K562 (cell line): Measurements from ENCODE around the gene LYPLA2. TPM values are rescaled to one million over a fixed set of nuclear protein-coding genes. Genes with fewer than 3 reads are reported as not detected.

Experiments used
- BRCA1 ChIP-seq, 2 experiments: fragments of 450-650 bp in 1 of 2; sonication (generic) in 1 of 2; formaldehyde crosslinking in 1 of 2; IDR thresholded peaks; 2 replicates each; pipeline versions ENCODE4 v1.5.0 to v1.6.1; 2017 to 2020; ENCODE audit warnings: mild to moderate bottlenecking in 1 of 2, missing genetic modification reagents in 1 of 2
- CTBP1 ChIP-seq: fragments of 450-650 bp; IDR thresholded peaks from 2 replicates; pipeline ENCODE4 v1.6.1; 2016; ENCODE audit warnings: borderline replicate concordance
- DACH1 ChIP-seq: fragments of 450-650 bp; IDR thresholded peaks from 2 replicates; pipeline ENCODE4 v1.6.1; 2018; ENCODE audit not compliant: partially characterized antibody
- ELF1 ChIP-seq: fragments of 200-800 bp; sonication (Bioruptor generic); IDR thresholded peaks from 2 replicates; pipeline ENCODE4 v1.6.1; 2016; ENCODE audit warnings: missing genetic modification characterization, missing compliant biosample characterization
- EP300 ChIP-seq: IDR thresholded peaks from 2 replicates; pipeline ENCODE4 v1.6.1; 2012; ENCODE audit warnings: low read length, improper control_type of control experiment
- FOXK2 ChIP-seq, 2 experiments: fragments of 450-650 bp; IDR thresholded peaks in 1 of 2; conservative IDR thresholded peaks in 1 of 2; 2 replicates each; pipeline ENCODE4 v1.6.1; 2016; ENCODE audit warnings: low read depth in 2 of 2, mild to moderate bottlenecking in 1 of 2
- FUS ChIP-seq: fragments of 200-400 bp; formaldehyde crosslinking; optimal IDR thresholded peaks from 2 replicates; pipeline ENCODE3; 2017; ENCODE audit warnings: low read depth, low read length
- GMEB1 ChIP-seq: fragments of 250-450 bp; sonication (Bioruptor Pico); IDR thresholded peaks from 2 replicates; pipeline ENCODE4 v1.4.0; 2020; ENCODE audit warnings: mild to moderate bottlenecking
- HBP1 ChIP-seq: fragments of 450-650 bp; formaldehyde crosslinking; IDR thresholded peaks from 2 replicates; pipeline ENCODE4 v1.4.0; 2022; ENCODE audit warnings: missing genetic modification characterization
- HDAC1 ChIP-seq, 2 experiments: fragments of 450-650 bp; IDR thresholded peaks; 2 replicates each; pipeline ENCODE4 v1.6.1; 2016 to 2017; ENCODE audit warnings: inconsistent platforms in 1 of 2, mild to moderate bottlenecking in 1 of 2, moderate library complexity in 1 of 2
- HEY1 ChIP-seq: fragments of 250-450 bp; sonication (Bioruptor Pico); IDR thresholded peaks from 2 replicates; pipeline ENCODE4 v1.5.0; 2020; ENCODE audit warnings: mild to moderate bottlenecking, moderate library complexity, borderline replicate concordance
- HLTF ChIP-seq: fragments of 450-650 bp; IDR thresholded peaks from 2 replicates; pipeline ENCODE4 v1.6.1; 2016
- LEF1 ChIP-seq: fragments of 450-650 bp; IDR thresholded peaks from 2 replicates; pipeline ENCODE4 v1.6.1; 2016; ENCODE audit warnings: mild to moderate bottlenecking
- MTA1 ChIP-seq: fragments of 450-650 bp; IDR thresholded peaks from 2 replicates; pipeline ENCODE4 v1.6.1; 2017; ENCODE audit warnings: borderline replicate concordance
- NFRKB ChIP-seq: fragments of 450-650 bp; IDR thresholded peaks from 2 replicates; pipeline ENCODE4 v1.6.1; 2016; ENCODE audit warnings: low read depth
- PKNOX1 ChIP-seq: fragments of 450-650 bp; IDR thresholded peaks from 2 replicates; pipeline ENCODE4 v1.6.1; 2016
- RBFOX2 ChIP-seq: fragments of 200-400 bp; formaldehyde crosslinking; IDR thresholded peaks from 2 replicates; pipeline ENCODE4 v1.6.1; 2017; ENCODE audit warnings: low read depth, mild to moderate bottlenecking, low read length, moderate library complexity
- SUPT5H ChIP-seq: fragments of 450-650 bp; IDR thresholded peaks from 2 replicates; pipeline ENCODE4 v1.6.1; 2016
- TEAD4 ChIP-seq, 2 experiments: sonication (generic) in 1 of 2; formaldehyde crosslinking in 1 of 2; IDR thresholded peaks; 2 replicates each; pipeline versions ENCODE4 v1.6.1 to v1.8.0; 2012 to 2022; ENCODE audit warnings: borderline replicate concordance in 1 of 2, inconsistent platforms in 1 of 2, low read length in 1 of 2, mild to moderate bottlenecking in 1 of 2, missing genetic modification reagents in 1 of 2
- ZBTB9 ChIP-seq: fragments of 450-650 bp; formaldehyde crosslinking; IDR thresholded peaks from 2 replicates; pipeline ENCODE4 v1.4.0; 2020; ENCODE audit warnings: mild to moderate bottlenecking, moderate library complexity
- ZNF311 ChIP-seq: fragments of 250-450 bp; sonication (Bioruptor Pico); IDR thresholded peaks from 2 replicates; pipeline ENCODE4 v1.4.0; 2020; ENCODE audit warnings: mild to moderate bottlenecking, moderate library complexity
- ZNF436 ChIP-seq: fragments of 250-450, 450-650 bp; sonication (Bioruptor Pico); formaldehyde crosslinking; IDR thresholded peaks from 2 replicates; pipeline ENCODE4 v1.7.0; 2020; ENCODE audit warnings: mild to moderate bottlenecking
- ZNF583 ChIP-seq: fragments of 250-450 bp; sonication (Bioruptor Pico); IDR thresholded peaks from 2 replicates; pipeline ENCODE4 v1.4.0; 2020
- polyA plus RNA-seq, 8 experiments: library from polyadenylated mRNA; depleted of rRNA in 4 of 8; stranded (reverse) in 5 of 8; unstranded in 3 of 8; fragments of >200 nt; fragmentation: Nextera tagmentation in 2 of 8; fragmentation: Illumina TruSeq in 1 of 8; extraction: Ambion mirVana in 2 of 8; extraction: Trizol in 1 of 8; gene quantifications; 2 replicates each; pipeline versions ENCODE4 v1.2.1 to v1.2.3, GENCODE V29; 2011 to 2014; ENCODE audit warnings: inconsistent platforms in 1 of 8, missing spikeins in 1 of 8
- total RNA-seq, 7 experiments: library from RNA; depleted of rRNA in 6 of 7; stranded (reverse); fragments of >200 nt in 6 of 7; fragmentation: Illumina TruSeq in 2 of 7; extraction: Trizol in 2 of 7; gene quantifications; 2 replicates each; pipeline versions ENCODE4 v1.2.1 to v1.2.3, GENCODE V29; 2011 to 2021; ENCODE audit warnings: low replicate concordance in 1 of 7

LYPLA2 gene
- total and polyA plus RNA-seq, 9 of the 15 experiments (the other 6 are each of a cell fraction or from before 2014, with no cell fraction given): 3.9 to 128 (median 60.1) TPM

GRCh38 chr1:23825076-23825761 is 34.3 kb downstream of the LYPLA2 start, which contains the start of gene HMGCL (continued):
- TF ChIP-seq HBP1 (no peak), HDAC1 (IDR thresholded peaks at IDR 0.05) (peak in 1 of 2 experiments; percentile 91; a peak in 2 of 4 replicates), PKNOX1 (peak; percentile 37; the same call in 1 of the 2 replicates), ZNF583 (CRISPR knock-in tag) (0 out of 2 replicates have a peak, but pooled peaks have one; percentile 34), CTBP1 (peak; percentile 72), EP300 (0 out of 2 replicates have a peak, but pooled peaks have one; percentile 26), ZNF311 (no peak), BRCA1 (IDR thresholded peaks at IDR 0.05) (no peak), BRCA1 (CRISPR knock-in tag; IDR thresholded peaks at IDR 0.05) (no peak), ELF1 (tag) (peak; percentile 78), LEF1 (no peak; the same call in 1 of the 2 replicates), HLTF (peak; percentile 15; the same call in 1 of the 2 replicates), RBFOX2 (peak; percentile 96), NFRKB (peak; percentile 90), SUPT5H (peak; percentile 97), FOXK2 (conservative IDR thresholded peaks at IDR 0.05 in 1 of 2, IDR thresholded peaks at IDR 0.05 in 1 of 2; ENCODE audit: low read depth in 2 of 2) (peak in 1 of 2 experiments; percentile 37; a peak in 1 of 4 replicates), DACH1 (peak; percentile 98), TEAD4 (IDR thresholded peaks at IDR 0.05; ENCODE audit: low read length) (peak; percentile 25; the same call in 1 of the 2 replicates), TEAD4 (CRISPR knock-in tag; IDR thresholded peaks at IDR 0.05; ENCODE audit: borderline replicate concordance) (no peak), ZBTB9 (peak; percentile 83; the same call in 1 of the 2 replicates), ZNF436 (CRISPR knock-in tag) (no peak), GMEB1 (CRISPR knock-in tag) (peak; percentile 43; the same call in 1 of the 2 replicates), MTA1 (no peak), FUS (no peak), HEY1 (no peak)
